ENCODE results near the gene RNF113A. TPM values are rescaled to one million over a fixed set of nuclear protein-coding genes. Genes with fewer than 3 reads are reported as not detected.

The RNF113A gene
- total RNA-seq, 1 donor from 2014 or later: 10.9 TPM

GRCh38 chrX:119878740-119879139 lies 7.2 kb upstream of the RNF113A start:
- TF ChIP-seq, protein P1, sequence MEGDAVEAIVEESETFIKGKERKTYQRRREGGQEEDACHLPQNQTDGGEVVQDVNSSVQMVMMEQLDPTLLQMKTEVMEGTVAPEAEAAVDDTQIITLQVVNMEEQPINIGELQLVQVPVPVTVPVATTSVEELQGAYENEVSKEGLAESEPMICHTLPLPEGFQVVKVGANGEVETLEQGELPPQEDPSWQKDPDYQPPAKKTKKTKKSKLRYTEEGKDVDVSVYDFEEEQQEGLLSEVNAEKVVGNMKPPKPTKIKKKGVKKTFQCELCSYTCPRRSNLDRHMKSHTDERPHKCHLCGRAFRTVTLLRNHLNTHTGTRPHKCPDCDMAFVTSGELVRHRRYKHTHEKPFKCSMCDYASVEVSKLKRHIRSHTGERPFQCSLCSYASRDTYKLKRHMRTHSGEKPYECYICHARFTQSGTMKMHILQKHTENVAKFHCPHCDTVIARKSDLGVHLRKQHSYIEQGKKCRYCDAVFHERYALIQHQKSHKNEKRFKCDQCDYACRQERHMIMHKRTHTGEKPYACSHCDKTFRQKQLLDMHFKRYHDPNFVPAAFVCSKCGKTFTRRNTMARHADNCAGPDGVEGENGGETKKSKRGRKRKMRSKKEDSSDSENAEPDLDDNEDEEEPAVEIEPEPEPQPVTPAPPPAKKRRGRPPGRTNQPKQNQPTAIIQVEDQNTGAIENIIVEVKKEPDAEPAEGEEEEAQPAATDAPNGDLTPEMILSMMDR (IDR thresholded peaks at IDR 0.05): no peak
- no peak for TF ChIP-seq EZH2 (IDR thresholded peaks at IDR 0.05)
- TF ChIP-seq EZH2phosphoT487 (IDR thresholded peaks at IDR 0.05): no peak
- no peaks in the 10 kb centered on the region for H3K4me1 Mint-ChIP-seq
- Histone ChIP-seq H3K27ac (no peak overlapping the region), H3K9me3 (ENCODE audit: low read depth) (no peaks in the 10 kb centered on the region), H3K36me3 (no peaks in the 10 kb centered on the region), H3F3A (ENCODE audit: low read depth) (no peaks in the 10 kb centered on the region), H3K9ac (no peak overlapping the region), H2AFZ (replicated peaks) (no peak overlapping the region), H3K4me2 (no peak overlapping the region), H3K4me3 (no peak overlapping the region), H3K79me2 (ENCODE audit: low read depth) (no peaks in the 10 kb centered on the region), H3K27me3 (no peaks in the 10 kb centered on the region), H3K4me1 (no peaks in the 10 kb centered on the region), H4K20me1 (ENCODE audit: low read depth) (no peaks in the 10 kb centered on the region)
- H3K9me3 Mint-ChIP-seq: peaks cover 2% of the 10 kb centered on the region
- no peak for DNase-seq (ENCODE audit: low spot score)
- H3K4me3 Mint-ChIP-seq: no peak overlapping the region
- H3K27me3 Mint-ChIP-seq (ENCODE audit: insufficient read depth, low read depth): no peaks in the 10 kb centered on the region
- H3K27ac Mint-ChIP-seq: no peak overlapping the region
- peaks cover 2% of the 10 kb centered on the region for H3K36me3 Mint-ChIP-seq

DNA sequence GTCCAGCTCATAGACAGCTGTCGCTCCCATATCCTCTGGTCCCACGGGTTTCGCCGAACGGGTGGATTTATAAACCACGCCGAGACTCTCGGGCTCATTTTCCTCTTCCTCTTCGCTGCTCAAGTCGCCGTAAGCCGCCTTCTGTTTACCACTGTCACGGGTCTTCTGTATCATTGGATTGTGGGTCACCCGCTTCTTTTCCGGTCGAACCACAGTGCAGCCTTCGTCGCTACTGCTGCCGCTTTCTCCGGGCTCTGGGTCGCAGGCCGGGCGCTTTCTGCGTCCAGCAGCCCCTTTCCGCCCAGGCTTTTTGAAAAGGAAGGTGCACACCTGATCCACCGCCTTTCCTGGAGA lies 311 bp downstream of the RNF113A start:
- Histone ChIP-seq H4K20me1 (ENCODE audit: low read depth) (no peaks in the 10 kb centered on the region), H3K79me2 (ENCODE audit: low read depth) (peaks cover 24% of the 10 kb centered on the region), H3K4me3 (peak overlapping the region; percentile 76), H3K4me2 (peak overlapping the region; percentile 77), H2AFZ (replicated peaks) (peak overlapping the region; percentile 59), H3K9me3 (ENCODE audit: low read depth) (no peaks in the 10 kb centered on the region), H3F3A (ENCODE audit: low read depth) (peaks cover 17% of the 10 kb centered on the region), H3K36me3 (no peaks in the 10 kb centered on the region), H3K27me3 (no peaks in the 10 kb centered on the region), H3K4me1 (no peaks in the 10 kb centered on the region), H3K9ac (peak overlapping the region; percentile 9), H3K27ac (peak overlapping the region; percentile 62)
- Mint-ChIP-seq H3K9me3 (peaks cover 10% of the 10 kb centered on the region), H3K27ac (peak overlapping the region; percentile 68), H3K4me3 (peak overlapping the region; percentile 96), H3K36me3 (peaks cover 2% of the 10 kb centered on the region), H3K4me1 (peaks cover 10% of the 10 kb centered on the region), H3K27me3 (ENCODE audit: insufficient read depth, low read depth) (no peaks in the 10 kb centered on the region)
- TF ChIP-seq EZH2phosphoT487 (IDR thresholded peaks at IDR 0.05): no peak
- no peak for TF ChIP-seq EZH2 (IDR thresholded peaks at IDR 0.05)
- TF ChIP-seq, protein P1 (IDR thresholded peaks at IDR 0.05): no peak
- DNase-seq (ENCODE audit: low spot score): no peak

DNA sequence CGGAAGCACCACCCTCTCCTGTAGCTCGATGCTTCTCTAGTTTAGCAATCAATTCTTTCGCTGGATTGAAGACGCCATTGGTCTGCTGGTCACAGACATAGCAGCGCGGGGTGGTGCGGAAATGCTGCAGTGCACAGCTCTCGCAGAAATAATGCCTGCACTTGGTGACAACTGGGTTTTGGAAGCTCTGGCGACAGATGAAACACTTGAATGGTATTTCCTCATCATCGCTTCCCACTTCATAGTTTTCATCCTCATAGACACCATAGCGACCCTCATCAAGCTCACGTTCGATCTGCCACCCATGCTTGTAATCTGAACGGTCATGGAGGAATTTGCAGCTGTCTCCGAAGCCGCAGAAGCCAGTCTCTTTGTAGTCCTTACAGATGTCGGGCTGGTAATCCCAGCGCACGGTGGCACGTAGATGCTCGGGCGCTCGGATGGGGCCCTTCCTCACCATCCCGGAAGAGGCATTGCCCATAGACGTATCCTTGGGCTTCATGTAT lies 854 bp downstream of the RNF113A start:
- H3K9me3 ChIP-seq (ENCODE audit: low read depth): no peaks in the 10 kb centered on the region
- H3K9me3 Mint-ChIP-seq: peaks cover 10% of the 10 kb centered on the region
- TF ChIP-seq EZH2 (IDR thresholded peaks at IDR 0.05) (no peak), EZH2phosphoT487 (IDR thresholded peaks at IDR 0.05) (no peak)
- TF ChIP-seq, protein P1 (IDR thresholded peaks at IDR 0.05): no peak
- H3K27ac ChIP-seq: no peak overlapping the region
- H3K4me2 ChIP-seq: peak overlapping the region; percentile 77
- no peak overlapping the region for H2AFZ ChIP-seq (replicated peaks)
- H3K4me1 ChIP-seq: no peaks in the 10 kb centered on the region
- peak overlapping the region; percentile 96 for H3K4me3 Mint-ChIP-seq
- peak; percentile 37 for DNase-seq (ENCODE audit: low spot score)
- no peaks in the 10 kb centered on the region for H3K27me3 ChIP-seq
- H3K36me3 ChIP-seq: no peaks in the 10 kb centered on the region
- peak overlapping the region; percentile 9 for H3K9ac ChIP-seq
- no peaks in the 10 kb centered on the region for H4K20me1 ChIP-seq (ENCODE audit: low read depth)
- H3K4me1 Mint-ChIP-seq: peaks cover 10% of the 10 kb centered on the region
- H3K4me3 ChIP-seq: peak overlapping the region; percentile 76
- peaks cover 24% of the 10 kb centered on the region for H3K79me2 ChIP-seq (ENCODE audit: low read depth)
- peaks cover 17% of the 10 kb centered on the region for H3F3A ChIP-seq (ENCODE audit: low read depth)
- peak overlapping the region; percentile 68 for H3K27ac Mint-ChIP-seq
- H3K36me3 Mint-ChIP-seq: no peaks in the 10 kb centered on the region
- H3K27me3 Mint-ChIP-seq (ENCODE audit: insufficient read depth, low read depth): peaks cover 2% of the 10 kb centered on the region
